BLaER1 (cell line): ENCODE results near the gene RNF220.
A peak's percentile ranks its signal among the peaks of the same experiment; 100 is the strongest.
"Not testable (repeated sequence)": the region's sequence is repeated elsewhere in the genome, so short reads cannot be mapped to it uniquely, and the experiment has no call there.

Source experiments
- H3K27ac ChIP-seq: shearing (Covaris generic); formaldehyde crosslinking; 2 replicates; pipeline ENCODE4 v1.8.1; 2022
- H3K27me3 ChIP-seq: shearing (Covaris generic); formaldehyde crosslinking; 2 replicates; pipeline ENCODE4 v1.8.1; 2022
- H3K36me3 ChIP-seq: shearing (Covaris generic); formaldehyde crosslinking; 2 replicates; pipeline ENCODE4 v1.8.1; 2022
- H3K4me1 ChIP-seq: shearing (Covaris generic); formaldehyde crosslinking; 2 replicates; pipeline ENCODE4 v1.8.1; 2022
- H3K4me2 ChIP-seq: shearing (Covaris generic); formaldehyde crosslinking; 2 replicates; pipeline ENCODE4 v1.8.1; 2022
- H3K4me3 ChIP-seq: shearing (Covaris generic); formaldehyde crosslinking; 2 replicates; pipeline ENCODE4 v1.8.1; 2022
- H3K9ac ChIP-seq: shearing (Covaris generic); formaldehyde crosslinking; 2 replicates; pipeline ENCODE4 v1.8.1; 2022
- H3K9me3 ChIP-seq: shearing (Covaris generic); formaldehyde crosslinking; 2 replicates; pipeline ENCODE4 v1.8.1; 2022
- H4K20me1 ChIP-seq: shearing (Covaris generic); formaldehyde crosslinking; 2 replicates; pipeline ENCODE4 v1.8.1; 2022
- Cebpa-rat ChIP-seq: shearing (Covaris generic); IDR thresholded peaks from 2 replicates; pipeline ENCODE4 v1.8.1; 2022

The RNF220 gene

DNA sequence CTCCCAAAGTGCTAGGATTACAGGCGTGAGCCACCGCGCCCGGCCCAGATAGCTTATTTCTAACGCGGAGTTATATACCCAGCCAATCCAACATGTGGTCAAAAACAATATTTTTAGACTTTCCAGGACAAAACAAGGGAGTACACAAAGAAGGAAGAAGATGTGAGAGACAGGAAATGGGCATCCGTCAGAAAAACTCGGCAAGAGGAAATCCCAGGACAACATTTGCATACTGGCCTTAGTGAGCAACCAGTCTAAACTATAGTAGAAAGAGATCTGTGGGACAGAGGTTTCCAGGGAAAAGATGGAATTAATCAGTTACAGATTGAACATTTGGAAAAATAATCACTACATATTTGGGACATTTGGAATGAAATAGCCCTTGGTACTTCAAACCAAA is 280.8 kb downstream of the RNF220 start:
- Histone ChIP-seq H3K9me3 (no peaks in the 10 kb centered on the region), H3K9ac (no peak overlapping the region), H3K27me3 (no peaks in the 10 kb centered on the region), H3K4me2 (peak overlapping the region; percentile 49; the same call in 1 of the 2 replicates), H3K36me3 (no peaks in the 10 kb centered on the region), H3K27ac (no peak overlapping the region), H4K20me1 (no peaks in the 10 kb centered on the region), H3K4me3 (no peak overlapping the region), H3K4me1 (peaks cover 27% of the 10 kb centered on the region)
- no peak for TF ChIP-seq Cebpa-rat

DNA sequence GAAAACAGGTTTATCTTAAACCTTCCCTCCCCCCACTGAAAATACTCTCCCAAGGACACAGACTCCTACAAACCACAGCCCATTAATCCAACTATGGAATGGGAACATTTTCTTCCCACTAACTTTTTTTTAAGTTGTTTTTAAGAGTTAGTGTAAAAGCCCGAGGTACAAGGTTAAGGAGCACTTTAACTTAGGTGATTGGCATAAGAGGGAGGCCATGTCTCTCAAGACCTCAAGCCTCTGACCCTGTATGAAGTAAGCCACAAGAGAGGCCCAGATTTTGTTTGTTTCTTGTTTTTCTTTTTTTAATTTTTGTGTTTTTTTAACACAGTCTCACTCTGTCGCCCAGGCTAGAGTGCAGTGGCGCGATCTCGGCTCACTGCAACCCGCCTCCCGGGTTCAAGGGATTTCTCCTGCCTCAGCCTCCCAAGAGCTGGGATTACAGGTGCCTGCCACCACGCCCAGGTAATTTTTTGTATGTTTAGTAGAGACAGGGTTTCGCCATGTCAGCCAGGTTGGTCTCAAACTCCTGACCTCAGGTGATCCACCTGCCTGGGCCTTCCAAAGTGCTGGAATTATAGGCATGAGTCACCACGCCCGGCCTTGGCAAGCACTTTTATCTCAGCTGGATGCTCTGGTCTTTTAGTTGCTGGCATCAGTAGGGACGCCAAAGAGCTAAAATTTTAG is 283.8 kb downstream of the RNF220 start:
- H3K9me3 ChIP-seq, result no peaks in the 10 kb centered on the region
- TF ChIP-seq Cebpa-rat, result no peak
- H4K20me1 ChIP-seq, result no peaks in the 10 kb centered on the region
- H3K4me1 ChIP-seq, result peaks cover 37% of the 10 kb centered on the region
- H3K36me3 ChIP-seq, result no peaks in the 10 kb centered on the region
- no peak overlapping the region for H3K9ac ChIP-seq
- no peaks in the 10 kb centered on the region for H3K27me3 ChIP-seq
- no peak overlapping the region for H3K27ac ChIP-seq
- H3K4me3 ChIP-seq, result no peak overlapping the region
- no peak overlapping the region for H3K4me2 ChIP-seq

DNA sequence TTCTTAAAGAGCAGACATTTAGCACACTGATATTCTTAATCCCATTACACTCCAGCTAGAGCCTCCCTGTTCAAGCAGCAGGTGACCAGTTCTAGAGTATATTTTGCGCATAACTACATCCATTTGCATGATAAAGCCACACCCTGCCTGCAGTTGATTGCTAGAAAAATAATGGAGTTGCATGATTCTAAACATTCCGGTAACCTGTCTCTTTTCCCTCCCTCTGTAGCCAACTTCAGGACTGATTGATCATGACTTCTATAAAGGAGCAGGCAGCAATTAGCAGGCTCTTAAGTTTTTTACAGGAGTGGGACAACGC is 284.4 kb downstream of the RNF220 start:
- Histone ChIP-seq H3K4me1 (peaks cover 37% of the 10 kb centered on the region), H4K20me1 (no peaks in the 10 kb centered on the region), H3K4me2 (no peak overlapping the region), H3K9ac (no peak overlapping the region), H3K4me3 (no peak overlapping the region), H3K9me3 (no peaks in the 10 kb centered on the region), H3K27ac (no peak overlapping the region), H3K36me3 (no peaks in the 10 kb centered on the region), H3K27me3 (no peaks in the 10 kb centered on the region)
- no peak for TF ChIP-seq Cebpa-rat

DNA sequence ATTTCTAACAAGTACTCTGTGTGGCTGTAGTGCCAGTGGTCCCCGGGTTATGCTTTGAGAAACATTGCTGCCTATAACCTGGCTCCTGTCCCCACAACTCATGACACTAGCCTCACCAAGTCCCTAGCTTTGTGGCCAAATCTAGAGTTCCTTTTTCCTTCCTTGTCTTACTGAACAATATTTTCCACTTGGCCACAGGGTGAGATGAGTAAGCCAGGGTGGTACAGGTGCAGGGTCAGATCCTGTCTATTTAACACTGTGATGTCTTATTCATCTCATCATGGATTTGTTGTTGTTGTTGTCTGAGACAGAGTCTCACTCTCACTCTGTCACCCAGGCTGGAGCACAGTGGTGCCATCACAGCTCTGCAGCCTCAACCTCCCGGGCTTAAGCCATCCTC is 288.1 kb downstream of the RNF220 start:
- H3K4me2 ChIP-seq, result peak overlapping the region; percentile 17; the same call in 1 of the 2 replicates

DNA sequence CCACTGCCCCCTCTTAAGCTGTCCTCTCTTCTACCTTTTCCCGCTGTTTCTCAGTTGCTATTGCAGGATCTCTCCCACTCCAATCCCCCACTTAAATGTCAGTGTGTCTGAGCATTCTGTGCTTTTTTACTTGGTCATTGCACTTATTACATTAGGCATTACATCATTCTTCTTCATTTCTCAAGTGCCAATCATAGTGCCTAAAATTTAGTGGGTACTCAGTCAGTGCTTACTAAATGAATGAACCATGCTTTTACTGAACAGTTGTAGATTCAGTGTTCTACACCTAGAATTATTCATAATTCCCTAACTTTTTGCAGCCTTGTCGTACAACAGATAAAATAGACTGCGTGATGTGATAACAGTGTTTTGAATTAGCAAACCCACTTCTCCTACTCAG is 288.8 kb downstream of the RNF220 start:
- Histone ChIP-seq H3K36me3 (no peaks in the 10 kb centered on the region), H3K4me3 (no peak overlapping the region), H4K20me1 (no peaks in the 10 kb centered on the region), H3K9me3 (no peaks in the 10 kb centered on the region), H3K4me1 (peaks cover 64% of the 10 kb centered on the region), H3K9ac (no peak overlapping the region), H3K27ac (no peak overlapping the region), H3K4me2 (no peak overlapping the region), H3K27me3 (no peaks in the 10 kb centered on the region)
- TF ChIP-seq Cebpa-rat, result no peak

More for the DNA sequence above, 288.1 kb downstream of the RNF220 start:
- Histone ChIP-seq H3K4me1 (peaks cover 57% of the 10 kb centered on the region), H3K36me3 (no peaks in the 10 kb centered on the region), H3K27ac (no peak overlapping the region), H3K4me3 (no peak overlapping the region), H3K9ac (no peak overlapping the region), H3K27me3 (no peaks in the 10 kb centered on the region), H3K9me3 (no peaks in the 10 kb centered on the region), H4K20me1 (no peaks in the 10 kb centered on the region)
- TF ChIP-seq Cebpa-rat, result no peak

DNA sequence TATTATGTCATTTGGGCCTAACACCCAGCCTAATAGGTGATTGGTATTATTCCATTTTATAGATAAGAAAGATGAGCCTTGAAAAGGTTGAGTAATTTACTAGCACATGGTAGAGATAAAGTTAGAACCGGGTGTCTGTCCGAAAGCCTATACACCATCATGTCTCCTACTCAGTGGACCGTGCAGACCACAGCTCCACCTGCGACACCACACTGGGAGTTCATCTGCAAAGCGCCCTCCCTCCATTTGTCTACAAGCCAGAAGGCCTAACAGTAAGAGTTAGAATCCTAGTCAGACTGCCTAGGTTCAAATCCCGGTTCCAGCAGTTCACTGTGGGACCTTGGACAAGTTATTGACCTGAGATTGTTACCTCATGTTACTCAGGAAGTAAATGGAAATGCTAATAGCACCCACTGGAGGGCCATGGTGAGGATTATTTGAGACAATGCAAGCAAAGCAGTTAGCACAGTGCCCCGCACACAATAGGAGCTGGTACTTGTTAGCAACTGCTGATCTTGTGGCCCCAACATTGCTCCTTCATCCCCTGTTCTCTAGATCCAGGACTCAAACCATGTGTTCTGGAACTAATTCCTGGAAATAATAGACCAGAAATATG is 289.9 kb downstream of the RNF220 start:
- H3K9ac ChIP-seq, result no peak overlapping the region
- no peak for TF ChIP-seq Cebpa-rat
- H3K4me2 ChIP-seq, result peak overlapping the region; percentile 75
- H3K27me3 ChIP-seq, result no peaks in the 10 kb centered on the region
- H3K36me3 ChIP-seq, result no peaks in the 10 kb centered on the region
- H4K20me1 ChIP-seq, result no peaks in the 10 kb centered on the region
- H3K4me3 ChIP-seq, result no peak overlapping the region
- H3K27ac ChIP-seq, result peak overlapping the region; percentile 56
- H3K9me3 ChIP-seq, result no peaks in the 10 kb centered on the region
- H3K4me1 ChIP-seq, result peaks cover 64% of the 10 kb centered on the region

DNA sequence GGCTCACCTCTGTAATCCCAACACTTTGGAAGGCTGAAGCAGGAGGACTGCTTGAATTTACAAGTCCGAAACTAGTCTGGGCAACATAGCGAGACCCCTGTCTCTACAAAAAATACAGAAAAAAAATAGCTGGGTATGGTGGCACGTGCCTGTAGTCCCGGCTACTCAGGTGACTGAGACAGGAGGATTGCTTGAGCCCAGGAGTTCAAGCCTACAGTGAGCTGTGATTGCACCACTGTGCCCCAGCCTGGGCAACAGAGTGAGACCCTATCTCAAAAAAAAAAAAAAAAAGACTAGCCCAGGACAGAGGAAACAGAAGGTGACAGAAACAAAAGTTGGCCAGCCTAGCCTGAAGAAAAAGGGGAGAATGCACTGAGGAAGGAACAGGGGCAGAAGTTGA is 290.6 kb downstream of the RNF220 start:
- no peak overlapping the region for H3K9ac ChIP-seq
- no peaks in the 10 kb centered on the region for H4K20me1 ChIP-seq
- peak overlapping the region; percentile 75 for H3K4me2 ChIP-seq
- no peaks in the 10 kb centered on the region for H3K27me3 ChIP-seq
- peaks cover 64% of the 10 kb centered on the region for H3K4me1 ChIP-seq
- H3K4me3 ChIP-seq, result no peak overlapping the region
- no peak for TF ChIP-seq Cebpa-rat
- no peaks in the 10 kb centered on the region for H3K36me3 ChIP-seq
- peak overlapping the region; percentile 59; the same call in 1 of the 2 replicates for H3K27ac ChIP-seq
- H3K9me3 ChIP-seq, result no peaks in the 10 kb centered on the region

DNA sequence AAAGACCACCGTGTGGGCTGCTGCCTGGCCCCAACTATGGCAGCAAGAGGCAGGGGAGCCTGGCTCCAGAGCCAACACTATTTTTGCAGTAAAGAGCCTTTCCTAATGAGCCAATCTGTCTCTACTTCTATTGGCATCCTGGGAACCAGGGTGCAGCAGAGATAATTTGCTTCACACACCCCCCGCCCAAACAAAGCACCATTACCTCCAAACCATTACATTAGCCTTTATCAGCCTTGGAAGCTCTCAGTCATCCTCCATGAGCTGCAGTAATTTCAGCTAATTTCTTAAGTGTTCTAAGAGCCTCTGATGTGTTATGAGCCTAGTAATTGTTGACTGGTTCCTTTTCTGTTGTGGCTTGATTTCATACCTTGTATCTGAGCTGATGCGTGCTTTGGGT is 291.0 kb downstream of the RNF220 start:
- H3K4me1 ChIP-seq, result peaks cover 64% of the 10 kb centered on the region
- H3K9me3 ChIP-seq, result no peaks in the 10 kb centered on the region
- no peak overlapping the region for H3K9ac ChIP-seq
- no peaks in the 10 kb centered on the region for H4K20me1 ChIP-seq
- H3K27ac ChIP-seq, result peak overlapping the region; percentile 59
- peak overlapping the region; percentile 75 for H3K4me2 ChIP-seq
- TF ChIP-seq Cebpa-rat, result no peak
- H3K27me3 ChIP-seq, result no peaks in the 10 kb centered on the region
- H3K36me3 ChIP-seq, result no peaks in the 10 kb centered on the region
- no peak overlapping the region for H3K4me3 ChIP-seq

DNA sequence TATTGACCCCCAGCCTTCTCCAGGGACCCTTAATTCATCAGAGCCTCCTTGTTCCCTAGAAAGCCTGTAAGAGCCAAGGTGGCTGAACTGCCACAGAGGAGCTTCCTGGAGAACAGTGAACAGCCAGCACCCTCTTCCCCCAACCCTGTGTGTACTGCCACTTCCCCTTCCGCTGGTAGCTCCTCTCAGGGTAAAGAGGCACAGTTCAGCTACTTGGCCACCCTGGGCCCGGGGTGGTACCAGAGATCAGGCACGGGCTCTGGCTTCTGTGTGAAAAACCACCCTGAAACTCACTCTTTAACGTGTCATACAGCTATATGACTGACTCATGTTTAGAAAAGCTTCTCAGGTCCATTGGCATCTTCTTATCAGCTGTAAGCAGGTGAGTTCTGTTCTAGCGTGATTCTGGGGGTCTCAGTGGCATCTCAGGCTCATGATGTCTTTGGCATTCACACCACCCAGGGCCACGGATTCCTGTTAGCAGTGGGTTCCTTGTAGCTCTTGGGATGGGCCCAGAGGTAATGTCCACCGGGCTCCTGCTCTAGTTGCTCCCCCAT is 291.8 kb downstream of the RNF220 start:
- TF ChIP-seq Cebpa-rat, result no peak
- Histone ChIP-seq H3K9me3 (no peaks in the 10 kb centered on the region), H3K36me3 (no peaks in the 10 kb centered on the region), H3K4me1 (peaks cover 64% of the 10 kb centered on the region), H3K9ac (peak overlapping the region; percentile 42; the same call in 1 of the 2 replicates), H3K27me3 (no peaks in the 10 kb centered on the region), H3K4me2 (peak overlapping the region; percentile 75), H3K27ac (peak overlapping the region; percentile 59; the same call in 1 of the 2 replicates), H3K4me3 (no peak overlapping the region; the same call in 1 of the 2 replicates), H4K20me1 (no peaks in the 10 kb centered on the region)

DNA sequence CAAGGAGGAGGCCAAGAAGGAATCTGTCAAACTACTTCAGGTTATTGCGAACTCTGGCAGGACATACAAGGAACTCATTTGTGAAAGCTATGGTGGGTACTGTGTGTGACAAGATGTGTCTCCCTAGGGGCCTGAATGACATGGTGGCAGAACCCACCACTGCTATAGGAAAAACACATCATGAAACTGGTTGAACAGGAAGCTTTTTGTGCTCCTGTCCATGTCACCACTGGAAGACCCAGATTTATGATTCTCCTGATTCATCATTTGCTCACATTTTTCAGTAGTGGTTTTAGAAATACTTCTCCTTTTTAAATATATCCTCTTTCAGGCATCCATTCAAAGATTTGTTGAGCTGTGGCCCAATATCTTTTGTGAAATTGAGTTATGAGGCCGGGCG is 293.1 kb downstream of the RNF220 start:
- Histone ChIP-seq H4K20me1 (no peaks in the 10 kb centered on the region), H3K27ac (no peak overlapping the region), H3K4me2 (peak overlapping the region; percentile 75), H3K9me3 (no peaks in the 10 kb centered on the region), H3K4me1 (peaks cover 57% of the 10 kb centered on the region), H3K36me3 (no peaks in the 10 kb centered on the region), H3K4me3 (no peak overlapping the region), H3K27me3 (no peaks in the 10 kb centered on the region), H3K9ac (no peak overlapping the region)
- TF ChIP-seq Cebpa-rat, result no peak

DNA sequence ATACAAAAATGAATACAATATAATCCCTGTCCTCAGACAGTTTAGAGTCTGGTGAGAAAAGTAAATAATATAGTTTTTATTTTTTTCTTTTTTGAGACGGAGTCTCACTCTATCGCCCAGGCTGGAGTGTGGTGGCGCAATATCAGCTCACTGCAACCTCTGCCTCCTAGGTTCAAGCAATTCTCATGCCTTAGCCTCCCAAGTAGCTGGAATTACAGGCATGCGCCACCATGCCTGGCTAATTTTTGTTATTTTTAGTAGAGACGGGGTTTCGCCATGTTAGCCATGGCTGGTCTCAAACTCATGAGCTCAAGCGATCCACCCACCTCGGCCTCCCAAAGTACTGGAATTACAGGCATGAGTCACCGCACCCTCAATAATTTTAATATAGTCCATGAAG is 294.3 kb downstream of the RNF220 start:
- H3K4me1 ChIP-seq, result peaks cover 45% of the 10 kb centered on the region
- H3K36me3 ChIP-seq, H3K4me3 ChIP-seq, H3K9me3 ChIP-seq, H4K20me1 ChIP-seq, H3K9ac ChIP-seq, H3K27ac ChIP-seq, H3K27me3 ChIP-seq, H3K4me2 ChIP-seq: not testable (repeated sequence)
